Right lobe of liver (tissue), 6 donors: ENCODE data around the gene SLC6A7. TPM values are rescaled to one million over a fixed set of nuclear protein-coding genes. Genes with fewer than 3 reads are reported as not detected.
"Not testable (repeated sequence)": the region's sequence is repeated elsewhere in the genome, so short reads cannot be mapped to it uniquely, and the experiment has no call there.

Source experiments
- ATAC-seq, 4 donors: fragments of 200-7000 bp; cut with Tn5 transposase; one replicate each; pipeline ENCODE4 v1.9.1; 2020; ENCODE audit warnings: mild to moderate bottlenecking in 4 of 4, moderate library complexity in 4 of 4
- DNase-seq, 3 donors: peaks; one replicate each; pipeline ENCODE4 v3.0.0-alpha.2; 2020
- H3K27ac ChIP-seq, 3 donors: fragments of 200-600 bp; one replicate each; pipeline ENCODE4 v1.8.0; 2022
- H3K27me3 ChIP-seq, 2 donors: fragments of 200-600 bp; one replicate each; pipeline ENCODE4 v1.8.0; 2022
- H3K36me3 ChIP-seq, 4 donors: fragments of 200-600 bp; sonication (generic) in 1 of 4; one replicate each; pipeline versions ENCODE4 v1.5.1 to v1.8.0; 2017 to 2022; ENCODE audit warnings: control low read depth in 1 of 4
- H3K4me1 ChIP-seq, 4 donors: fragments of 200-600 bp; sonication (generic) in 1 of 4; one replicate each; pipeline versions ENCODE4 v1.5.1 to v1.8.0; 2017 to 2022; ENCODE audit warnings: control low read depth in 1 of 4
- H3K4me3 ChIP-seq, 3 donors: fragments of 200-600 bp; one replicate each; pipeline ENCODE4 v1.8.0; 2022
- H3K9me3 ChIP-seq, 4 donors: fragments of 200-600 bp; sonication (generic) in 1 of 4; one replicate each; pipeline versions ENCODE4 v1.5.1 to v1.8.0; 2017 to 2022; ENCODE audit warnings: control low read depth in 1 of 4
- CTCF ChIP-seq, 4 donors: fragments of 200-600 bp in 3 of 4; fragments of 450-650 bp in 1 of 4; IDR thresholded peaks; one replicate each; pipeline versions ENCODE4 v1.5.1 to v1.8.0; 2016 to 2022; ENCODE audit warnings: antibody characterized with exemption in 4 of 4, mild to moderate bottlenecking in 2 of 4
- POLR2A ChIP-seq: fragments of 450-650 bp; IDR thresholded peaks from one replicate; pipeline ENCODE4 v1.6.1; 2017; ENCODE audit warnings: antibody characterized with exemption, mild to moderate bottlenecking
- WGBS: methylation state at CpG from one replicate; pipeline ENCODE4 v1.1.6; 2018; ENCODE audit warnings: low coverage, low lambda C conversion rate; ENCODE audit not compliant: insufficient coverage; ENCODE audit errors: missing lambda C conversion rate; 5-methylcytosine and 5-hydroxymethylcytosine counted together
- intact Hi-C, 2 donors: fragments of 100-400 bp; cut with DNase I; formaldehyde crosslinking; loops; one replicate each; pipeline versions ENCODE4 v1.11.2 to v1.14.1; 2022
- total RNA-seq, 6 experiments: library from RNA; depleted of rRNA in 2 of 6; stranded (reverse); fragments of >200 nt in 2 of 6; fragmentation: NEBNext Ultra II Directional in 3 of 6; extraction: Animal tissue kit (Norgen Biotek cat#: 25700) in 3 of 6; gene quantifications; one replicate each; pipeline versions ENCODE4 v1.1.0 to v1.2.4, GENCODE V29; 2016 to 2023
- donor health status: DM: no; HTN: yes; CAD: no.
- donor health status: DM: no; HTN: no; CAD: no.
- donor health status: DM: no; HTN: no; CAD: no.
- donor health status: DM: no; HTN: yes; CAD: no.
- donor health status: DM: no; HTN: yes; CAD: no.

Gene SLC6A7
- total RNA-seq, 6 experiments from 2014 or later = not detected

- ATAC-seq = no peak
- Histone ChIP-seq H3K9me3 (no peaks in the 10 kb centered on the region), H3K27ac (no peak overlapping the region), H3K36me3 (no peaks in the 10 kb centered on the region), H3K4me1 (peaks cover 0 to 3% (median 0%) of the 10 kb centered on the region in 4 donors), H3K4me3 (no peak overlapping the region), H3K27me3 (no peaks in the 10 kb centered on the region)
- intact Hi-C loops = no loop called here
- WGBS = 80% methylated on average over 6 of the region's 7 CpGs
- no peak for TF ChIP-seq CTCF (IDR thresholded peaks at IDR 0.05)
- TF ChIP-seq POLR2A = no peak
- DNase-seq = no peak
Measured at GRCh38 chr5:150230842-150231241, 41.0 kb downstream of the SLC6A7 start.

GRCh38 chr5:150233706-150234105, 43.8 kb downstream of the SLC6A7 start:
- 85% methylated on average over 5 of the region's 5 CpGs for WGBS
- not testable (repeated sequence) for DNase-seq

GRCh38 chr5:150234576-150235499, 45.0 kb downstream of the SLC6A7 start:
- ATAC-seq (peak; percentile 22 to 50 (median 48)), DNase-seq (no peak)
- 61% methylated on average over 3 of the region's 5 CpGs for WGBS
- Histone ChIP-seq H3K27me3 (no peaks in the 10 kb centered on the region), H3K27ac (no peak overlapping the region), H3K9me3 (no peaks in the 10 kb centered on the region), H3K4me3 (no peak overlapping the region), H3K36me3 (no peaks in the 10 kb centered on the region), H3K4me1 (peaks cover 0 to 3% (median 0%) of the 10 kb centered on the region in 4 donors)
- intact Hi-C loops = no loop called here
- TF ChIP-seq POLR2A = no peak
- TF ChIP-seq CTCF (IDR thresholded peaks at IDR 0.05) = no peak

More at GRCh38 chr5:150233706-150234105, 43.8 kb downstream of the SLC6A7 start:
- H3K27me3 ChIP-seq, H3K27ac ChIP-seq, H3K4me3 ChIP-seq, H3K4me1 ChIP-seq, H3K36me3 ChIP-seq, H3K9me3 ChIP-seq, ATAC-seq, intact Hi-C loops: not testable (repeated sequence)

GRCh38 chr5:150235500-150235854, 45.6 kb downstream of the SLC6A7 start:
- no peaks in the 10 kb centered on the region for H3K27me3 ChIP-seq
- no peaks in the 10 kb centered on the region for H3K9me3 ChIP-seq
- peaks cover 0 to 3% (median 0%) of the 10 kb centered on the region in 4 donors for H3K4me1 ChIP-seq
- WGBS = 79% methylated on average over 4 of the region's 5 CpGs
- DNase-seq = no peak
- no peaks in the 10 kb centered on the region for H3K36me3 ChIP-seq
- TF ChIP-seq CTCF (IDR thresholded peaks at IDR 0.05) = no peak
- no peak for TF ChIP-seq POLR2A
- no peak for ATAC-seq
- H3K27ac ChIP-seq = no peak overlapping the region
- intact Hi-C loops = no loop called here
- H3K4me3 ChIP-seq = no peak overlapping the region

GRCh38 chr5:150236313-150236712, 46.5 kb downstream of the SLC6A7 start:
- intact Hi-C loops = no loop called here
- WGBS = 80% methylated on average over 2 of the region's 2 CpGs
- no peak for TF ChIP-seq POLR2A
- TF ChIP-seq CTCF (IDR thresholded peaks at IDR 0.05) = no peak

More at GRCh38 chr5:150236313-150236712, 46.5 kb downstream of the SLC6A7 start:
- Histone ChIP-seq H3K36me3 (no peaks in the 10 kb centered on the region), H3K27ac (no peak overlapping the region), H3K4me1 (peaks cover 0 to 3% (median 0%) of the 10 kb centered on the region in 4 donors), H3K27me3 (no peaks in the 10 kb centered on the region), H3K4me3 (no peak overlapping the region), H3K9me3 (no peaks in the 10 kb centered on the region)
- ATAC-seq (no peak), DNase-seq (no peak)
